SHP77 (cell line): ENCODE results near the gene RECQL5.

Experiments used
- DNase-seq, 2 experiments: peaks; one replicate each; lab custom pipeline; 2025; lab: John Stamatoyannopoulos, UW

The RECQL5 gene

DNA sequence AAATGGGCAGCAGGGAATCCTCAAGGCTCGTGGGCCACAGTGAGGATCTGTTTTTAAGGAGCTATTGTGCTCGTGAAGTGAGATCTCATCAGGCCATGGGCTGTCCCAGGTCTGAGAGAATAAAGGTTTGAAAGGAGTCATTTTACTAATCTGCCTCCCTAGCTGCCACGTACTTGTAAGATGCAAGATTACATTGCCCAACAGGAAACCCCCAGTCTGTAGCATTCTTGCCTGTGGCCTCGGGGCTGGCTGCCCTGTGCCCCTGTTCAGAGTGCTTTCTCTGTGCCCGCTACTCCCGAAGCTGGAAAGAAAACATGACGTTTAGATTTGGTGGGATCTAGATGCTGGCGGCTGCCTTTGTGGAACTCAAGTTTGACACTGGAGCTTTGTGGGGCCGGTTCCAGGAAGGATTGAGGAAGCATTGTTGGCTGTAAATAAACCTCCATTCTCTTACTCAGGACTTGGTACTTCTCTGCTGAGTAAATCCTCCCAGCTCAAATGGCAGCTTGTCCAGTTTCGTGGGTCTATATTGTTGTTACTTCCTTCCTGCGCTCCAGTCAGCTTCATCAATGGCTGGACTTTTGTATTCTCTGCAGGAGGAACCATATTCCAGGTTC lies 21.4 kb upstream of the RECQL5 start:
- DNase-seq = no peak

DNA sequence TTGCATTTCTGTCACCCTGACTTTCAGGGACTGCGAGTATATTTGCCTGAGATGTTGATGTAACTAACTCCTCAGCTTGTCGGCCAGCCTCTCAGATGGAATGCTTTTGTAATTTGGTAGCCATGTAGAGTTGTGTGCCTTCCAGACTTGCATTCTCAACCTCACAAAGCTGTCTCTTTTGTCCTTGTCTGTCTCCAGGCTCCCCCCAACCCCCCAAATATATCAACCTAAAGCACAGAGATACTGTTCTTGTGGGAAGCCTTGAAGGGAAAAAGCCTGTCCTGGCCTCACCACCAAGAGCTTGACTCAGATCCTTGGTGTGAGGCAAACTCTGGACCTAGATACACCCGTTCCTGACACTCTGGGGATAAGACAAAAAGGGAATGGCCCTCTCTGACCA lies 18.5 kb upstream of the RECQL5 start:
- DNase-seq = no peak

DNA sequence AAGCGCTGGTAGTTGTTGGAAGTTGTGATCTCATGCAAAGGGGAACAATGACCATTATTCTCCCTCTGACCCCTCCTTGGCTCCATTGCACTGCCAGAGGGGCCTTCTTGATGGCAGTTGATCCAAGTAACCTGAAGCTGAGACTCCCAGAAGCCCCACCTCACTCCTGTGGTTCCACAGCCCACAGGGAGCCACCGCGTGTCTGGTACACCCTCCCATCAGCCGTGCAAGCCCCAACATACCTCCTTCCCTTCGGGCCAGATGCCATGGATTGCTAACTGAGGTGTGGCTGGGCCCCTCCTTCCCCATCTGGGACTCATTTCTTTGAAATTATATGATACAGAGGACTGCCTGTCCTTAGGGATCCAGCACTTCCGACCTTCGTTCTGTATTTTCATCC lies 18.0 kb upstream of the RECQL5 start:
- DNase-seq = no peak

GRCh38 chr17:75684249-75684648 lies 17.3 kb upstream of the RECQL5 start:
- no peak for DNase-seq

- no peak for DNase-seq
These were observed 16.6 kb upstream of the RECQL5 start for GRCh38 chr17:75683583-75683982.

DNA sequence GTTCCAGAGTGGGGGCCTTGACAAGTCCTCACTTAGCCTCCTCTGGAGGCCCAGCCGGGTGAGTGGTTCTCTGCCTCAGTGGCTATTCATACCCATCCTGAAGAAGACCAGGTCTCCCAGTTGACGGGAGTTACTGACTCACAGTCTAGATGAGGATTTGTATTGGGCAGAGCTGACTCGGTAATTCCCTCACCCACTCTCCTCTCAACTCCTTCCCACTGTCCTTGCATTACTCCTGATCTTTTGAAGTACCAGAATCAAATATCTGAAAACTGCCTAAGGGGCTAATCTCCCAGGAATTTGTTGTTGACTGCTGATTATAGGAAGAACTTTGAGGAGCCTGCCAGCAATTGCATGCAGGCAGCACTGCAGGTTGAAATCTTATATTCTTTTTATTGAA lies 14.3 kb upstream of the RECQL5 start:
- DNase-seq = no peak

GRCh38 chr17:75680431-75680830 lies 13.5 kb upstream of the RECQL5 start:
- no peak for DNase-seq

DNA sequence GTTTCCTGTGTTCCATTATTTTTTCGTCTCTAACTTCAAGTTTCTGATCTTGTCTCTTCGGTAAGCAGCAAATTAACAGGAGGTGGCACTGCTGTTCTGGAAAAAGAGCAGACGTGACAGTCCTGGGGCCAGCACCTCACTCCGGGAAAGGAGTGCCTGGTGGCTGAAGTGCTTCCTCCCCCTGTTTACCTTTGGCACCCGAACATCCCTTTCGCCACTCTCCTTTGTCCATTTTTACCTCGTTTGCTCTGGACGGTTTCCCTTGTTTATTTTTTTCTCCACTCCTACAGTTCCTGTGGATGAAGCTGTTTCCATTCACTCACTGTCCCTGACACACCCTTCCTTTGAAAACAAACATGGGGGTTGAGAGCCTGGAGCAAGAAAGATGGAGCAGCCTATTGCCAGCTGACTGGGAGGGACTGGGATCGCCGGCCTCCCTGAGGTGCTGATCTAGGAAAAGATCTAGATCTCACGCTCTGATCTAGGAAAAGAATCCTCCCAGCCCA lies 12.8 kb upstream of the RECQL5 start:
- DNase-seq = no peak

DNA sequence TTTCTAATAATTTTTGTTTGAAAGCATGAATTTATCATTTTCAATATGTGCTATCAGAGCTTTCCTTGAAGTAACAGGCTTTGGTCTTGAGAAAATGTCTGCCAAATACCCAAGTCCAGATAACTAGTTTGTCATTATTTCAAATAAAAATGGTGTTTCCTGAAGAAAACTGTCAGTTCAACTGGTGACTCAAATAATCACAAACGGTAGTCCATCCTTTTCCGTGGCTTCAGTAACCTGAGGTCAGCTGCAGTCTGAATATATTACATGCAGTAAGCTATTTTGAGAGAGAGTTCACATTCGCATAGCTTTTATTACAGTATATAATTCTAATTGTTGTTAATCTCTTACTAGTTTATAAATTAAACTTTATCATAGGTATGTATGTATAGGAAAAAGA lies 9.5 kb upstream of the RECQL5 start:
- DNase-seq = no peak

GRCh38 chr17:75673487-75673886 lies 6.5 kb upstream of the RECQL5 start:
- DNase-seq = no peak

DNA sequence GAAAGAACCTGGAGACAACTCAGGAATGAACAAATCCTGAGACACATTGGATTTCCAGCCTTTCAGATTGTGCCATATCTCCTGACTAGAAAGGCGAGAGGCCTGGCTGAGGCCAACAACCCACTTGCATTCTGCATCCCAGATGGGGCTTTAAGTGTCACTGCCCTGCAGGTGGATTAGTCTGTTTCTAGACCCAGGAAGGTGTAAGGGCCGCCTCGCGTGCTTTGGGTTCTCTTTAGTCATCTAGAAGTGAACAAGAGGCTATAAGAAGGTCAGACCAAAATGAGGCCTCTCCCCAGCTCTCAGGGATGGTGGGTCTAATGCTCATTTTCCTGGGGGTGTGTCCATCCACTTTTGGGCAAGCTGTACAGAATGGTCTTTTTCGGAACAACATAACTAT lies 5.1 kb upstream of the RECQL5 start:
- no peak for DNase-seq

GRCh38 chr17:75670868-75671267 lies 3.9 kb upstream of the RECQL5 start:
- no peak for DNase-seq

DNA sequence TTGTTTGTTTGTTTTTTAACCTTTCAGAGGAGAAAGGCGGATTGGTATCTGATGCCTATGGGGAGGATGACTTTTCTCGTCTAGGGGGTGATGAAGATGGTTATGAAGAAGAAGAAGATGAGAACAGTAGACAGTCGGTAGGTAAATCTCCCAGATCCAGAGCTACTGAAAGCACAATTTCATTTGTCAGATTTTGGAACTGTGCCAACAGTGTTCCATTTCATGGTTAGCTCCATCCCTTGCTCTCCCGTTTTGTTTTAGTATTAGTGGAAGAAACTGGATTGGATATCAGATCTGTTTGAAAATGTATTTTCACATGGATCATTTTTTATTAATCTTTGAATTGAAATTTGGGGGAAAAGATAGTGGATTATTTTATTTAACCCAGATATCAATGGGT lies 1.5 kb upstream of the RECQL5 start:
- DNase-seq = no peak

GRCh38 chr17:75667825-75668224 lies 871 bp upstream of the RECQL5 start:
- DNase-seq = no peak

GRCh38 chr17:75665981-75666380 lies 973 bp downstream of the RECQL5 start:
- no peak for DNase-seq

- no peak for DNase-seq
These were observed 2.8 kb downstream of the RECQL5 start for GRCh38 chr17:75664099-75664549.

GRCh38 chr17:75662511-75662910 lies 4.4 kb downstream of the RECQL5 start:
- DNase-seq = no peak

GRCh38 chr17:75661531-75661930 lies 5.4 kb downstream of the RECQL5 start:
- DNase-seq = no peak

DNA sequence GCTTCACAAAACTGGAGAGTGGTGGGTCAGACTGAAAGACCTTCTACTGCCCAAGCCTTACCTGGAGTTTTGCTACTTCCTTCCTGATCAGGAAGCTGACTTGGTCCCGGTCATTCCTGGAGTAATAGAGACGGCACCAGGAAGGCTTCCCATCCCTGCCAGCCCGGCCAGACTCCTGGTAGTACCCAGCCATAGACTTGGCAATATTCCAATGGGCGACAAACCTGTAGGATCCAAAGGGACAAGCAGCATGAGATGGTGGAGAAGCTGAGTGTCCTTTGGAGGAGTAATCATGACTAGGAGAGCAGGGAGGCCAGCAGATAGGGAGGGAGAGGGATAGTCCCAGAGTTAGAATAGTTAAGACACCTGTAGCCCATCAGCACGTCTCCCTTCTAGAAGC lies 8.7 kb downstream of the RECQL5 start:
- DNase-seq = no peak

- DNase-seq = no peak
These were observed 12.8 kb downstream of the RECQL5 start for GRCh38 chr17:75654176-75654575.

GRCh38 chr17:75652934-75653549 lies 13.9 kb downstream of the RECQL5 start:
- no peak for DNase-seq

DNA sequence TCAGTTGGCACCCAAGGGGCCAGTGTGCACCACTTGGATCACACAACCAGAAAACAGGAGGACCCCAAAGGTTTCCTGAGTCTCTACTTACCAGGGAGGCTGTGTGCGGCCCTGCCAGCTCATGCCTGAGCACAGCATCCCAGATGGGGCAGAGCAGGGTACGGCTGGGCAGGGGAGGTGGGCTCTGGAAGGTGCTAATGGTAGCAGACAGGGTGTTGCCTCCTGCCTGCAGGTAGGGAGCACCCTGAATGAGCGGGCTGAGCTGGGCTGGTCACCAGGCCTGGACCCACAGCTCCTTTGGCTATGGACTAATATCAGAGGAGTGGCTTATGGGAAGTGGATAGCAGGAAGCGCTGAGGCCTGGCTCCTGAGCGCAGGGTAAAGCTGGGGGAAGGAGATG lies 14.6 kb downstream of the RECQL5 start:
- no peak for DNase-seq

- DNase-seq = no peak
These were observed 16.1 kb downstream of the RECQL5 start for GRCh38 chr17:75650874-75651273.

DNA sequence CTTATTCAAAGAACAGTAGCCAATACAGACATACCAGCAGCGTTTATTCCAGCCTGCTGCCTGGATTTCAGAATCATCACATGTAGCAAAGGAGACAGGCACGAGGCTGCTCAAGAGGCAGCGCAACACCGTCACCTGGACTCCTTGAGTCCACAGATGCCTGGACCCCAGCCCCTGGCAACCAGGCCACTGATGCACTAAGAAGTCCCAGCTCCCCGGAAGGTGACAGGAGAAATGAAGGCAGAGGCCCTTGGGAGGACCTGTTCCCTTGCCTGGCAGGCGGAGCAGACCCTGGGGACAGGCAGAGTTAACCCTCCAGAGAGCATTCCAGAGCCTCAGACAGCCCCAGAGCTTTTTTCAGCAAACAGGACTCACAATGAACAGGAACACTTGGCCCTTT lies 17.3 kb downstream of the RECQL5 start:
- DNase-seq = no peak
